Measurements from ENCODE around the gene TM9SF3. TPM values are rescaled to one million over a fixed set of nuclear protein-coding genes. Genes with fewer than 3 reads are reported as not detected.

The TM9SF3 gene
- total RNA-seq, 1 donor from 2014 or later, result 129 TPM

Small RNA genes within 50 kb of the gene (small RNA-seq; reads per million reads assigned to genes)
- not detected for gene RNA5SP324

Other genes with a start within 250 kb of the TM9SF3 start
- not detected for gene OPALIN, start 228.0 kb downstream of the TM9SF3 start, total RNA-seq
- gene TLL2, start 73.1 kb downstream of the TM9SF3 start, total RNA-seq, result 0.78 TPM
- 5.6 TPM for gene PIK3AP1, start 133.5 kb upstream of the TM9SF3 start, total RNA-seq
- 110 TPM for gene LCOR, start 245.3 kb upstream of the TM9SF3 start, total RNA-seq